H9 (cell line): ENCODE measurements around the gene CSMD2. TPM values are rescaled to one million over a fixed set of nuclear protein-coding genes. Genes with fewer than 3 reads are reported as not detected.

Experiments used
- DNase-seq: peaks from one replicate; pipeline ENCODE4 v3.0.0-alpha.2; 2017
- H2AFZ ChIP-seq: one replicate; pipeline ENCODE4 v1.6.1; 2013; ENCODE audit warnings: mild to moderate bottlenecking, low read length, control low read depth, moderate library complexity
- H2AK5ac ChIP-seq: 2 replicates; pipeline ENCODE4 v1.6.1; 2013; ENCODE audit warnings: low read length, control low read depth, mixed read lengths; ENCODE audit not compliant: insufficient read length
- H2BK120ac ChIP-seq: one replicate; pipeline ENCODE4 v1.6.1; 2013; ENCODE audit warnings: low read depth, mild to moderate bottlenecking, low read length, control low read depth, inconsistent platforms; ENCODE audit not compliant: poor library complexity, severe bottlenecking
- H2BK12ac ChIP-seq: 2 replicates; pipeline ENCODE4 v1.6.1; 2013; ENCODE audit warnings: low read length, control low read depth, mixed read lengths, low read depth; ENCODE audit not compliant: insufficient read length
- H2BK15ac ChIP-seq: 2 replicates; pipeline ENCODE4 v1.6.1; 2013; ENCODE audit warnings: low read depth, low read length, control low read depth
- H2BK20ac ChIP-seq: one replicate; pipeline ENCODE4 v1.6.1; 2013; ENCODE audit warnings: low read depth, mild to moderate bottlenecking, low read length, control low read depth, inconsistent platforms; ENCODE audit not compliant: poor library complexity, severe bottlenecking
- H2BK5ac ChIP-seq: 2 replicates; pipeline ENCODE4 v1.6.1; 2013; ENCODE audit warnings: low read length, control low read depth, mixed read lengths; ENCODE audit not compliant: insufficient read length
- H3K14ac ChIP-seq: 2 replicates; pipeline ENCODE4 v1.6.1; 2013; ENCODE audit warnings: low read length, control low read depth; ENCODE audit not compliant: insufficient read depth
- H3K18ac ChIP-seq: 2 replicates; pipeline ENCODE4 v1.6.1; 2013; ENCODE audit warnings: low read depth, mild to moderate bottlenecking, mixed read lengths, low read length, control low read depth; ENCODE audit not compliant: insufficient read length
- H3K23ac ChIP-seq: 2 replicates; pipeline ENCODE4 v1.6.1; 2013; ENCODE audit warnings: low read length, control low read depth, mixed read lengths, low read depth; ENCODE audit not compliant: insufficient read length
- H3K23me2 ChIP-seq: 2 replicates; pipeline ENCODE4 v1.6.1; 2013; ENCODE audit warnings: low read depth, mild to moderate bottlenecking, mixed read lengths, low read length, control low read depth; ENCODE audit not compliant: insufficient read length, poor library complexity, severe bottlenecking
- H3K27ac ChIP-seq: 2 replicates; pipeline ENCODE4 v1.5.1; 2013; ENCODE audit warnings: low read length, control low read depth, mixed read lengths, low read depth; ENCODE audit not compliant: insufficient read length
- H3K27me3 ChIP-seq: 2 replicates; pipeline ENCODE4 v1.6.1; 2013; ENCODE audit warnings: low read length, control low read depth, inconsistent platforms; ENCODE audit not compliant: insufficient read depth
- H3K4ac ChIP-seq: 2 replicates; pipeline ENCODE4 v1.6.1; 2013; ENCODE audit warnings: low read depth, mild to moderate bottlenecking, control low read depth, inconsistent platforms, low read length, moderate library complexity
- H3K4me1 ChIP-seq: 2 replicates; pipeline ENCODE4 v1.6.1; 2013; ENCODE audit warnings: low read length, control low read depth, inconsistent platforms; ENCODE audit not compliant: insufficient read depth
- H3K4me2 ChIP-seq: 2 replicates; pipeline ENCODE4 v1.6.1; 2013; ENCODE audit warnings: low read length, control low read depth, mixed read lengths; ENCODE audit not compliant: insufficient read length, insufficient read depth
- H3K56ac ChIP-seq: 2 replicates; pipeline ENCODE4 v1.6.1; 2013; ENCODE audit warnings: low read depth, mild to moderate bottlenecking, mixed read lengths, low read length, control low read depth; ENCODE audit not compliant: insufficient read length
- H3K79me1 ChIP-seq: 2 replicates; pipeline ENCODE4 v1.6.1; 2013; ENCODE audit warnings: low read depth, mild to moderate bottlenecking, moderate library complexity, low read length, control low read depth, inconsistent platforms; ENCODE audit not compliant: insufficient read depth, poor library complexity, severe bottlenecking
- H3K79me2 ChIP-seq: 2 replicates; pipeline ENCODE4 v1.6.1; 2013; ENCODE audit warnings: low read length, control low read depth, inconsistent platforms; ENCODE audit not compliant: insufficient read depth
- H3K9ac ChIP-seq: 2 replicates; pipeline ENCODE4 v1.6.1; 2013; ENCODE audit warnings: low read length, control low read depth, mixed read lengths; ENCODE audit not compliant: insufficient read length; ENCODE audit errors: extremely low read depth
- H3K9me3 ChIP-seq: one replicate; pipeline ENCODE4 v1.6.1; 2013; ENCODE audit warnings: low read depth, low read length, inconsistent platforms; ENCODE audit not compliant: control insufficient read depth
- H3T11ph ChIP-seq: one replicate; pipeline ENCODE4 v1.6.1; 2013; ENCODE audit warnings: mild to moderate bottlenecking, low read length, control low read depth, inconsistent platforms
- H4K20me1 ChIP-seq: one replicate; pipeline ENCODE4 v1.6.1; 2013; ENCODE audit not compliant: control insufficient read depth, insufficient read length, insufficient read depth
- H4K5ac ChIP-seq: 2 replicates; pipeline ENCODE4 v1.6.1; 2013; ENCODE audit warnings: low read depth, mild to moderate bottlenecking, mixed read lengths, low read length, control low read depth; ENCODE audit not compliant: insufficient read length
- H4K8ac ChIP-seq: replicated peaks from 2 replicates; pipeline ENCODE4 v1.6.1; 2013; ENCODE audit warnings: low read length, control low read depth, mixed read lengths, low read depth; ENCODE audit not compliant: insufficient read length
- H4K91ac ChIP-seq: 2 replicates; pipeline ENCODE4 v1.6.1; 2013; ENCODE audit warnings: low read depth, mild to moderate bottlenecking, moderate library complexity, mixed read lengths, low read length, control low read depth; ENCODE audit not compliant: insufficient read length
- H3K27ac Mint-ChIP-seq, 3 experiments: 2 replicates in 2 of 3; 3 replicates in 1 of 3; pipeline ENCODE4 v1.8.0; 2020 to 2021; ENCODE audit warnings: mixed read lengths in 3 of 3, mild to moderate bottlenecking in 1 of 3, moderate library complexity in 1 of 3
- H3K27me3 Mint-ChIP-seq: 2 replicates; pipeline ENCODE4 v1.8.0; 2021; ENCODE audit warnings: low read depth, mild to moderate bottlenecking, moderate library complexity, mixed read lengths
- H3K36me3 Mint-ChIP-seq, 3 experiments: 2 replicates in 2 of 3; 3 replicates in 1 of 3; pipeline ENCODE4 v1.8.0; 2020 to 2021; ENCODE audit warnings: low read depth in 3 of 3, mixed read lengths in 3 of 3; ENCODE audit not compliant: insufficient read depth in 1 of 3
- H3K4me1 Mint-ChIP-seq, 2 experiments: 2 replicates each; pipeline ENCODE4 v1.8.0; 2020; ENCODE audit warnings: mixed read lengths in 2 of 2
- H3K4me3 Mint-ChIP-seq, 2 experiments: 2 replicates in 1 of 2; 3 replicates in 1 of 2; pipeline ENCODE4 v1.8.0; 2020 to 2021; ENCODE audit warnings: mild to moderate bottlenecking in 2 of 2, mixed read lengths in 2 of 2, moderate library complexity in 1 of 2
- H3K9me3 Mint-ChIP-seq, 2 experiments: 2 replicates in 1 of 2; 3 replicates in 1 of 2; pipeline ENCODE4 v1.8.0; 2020; ENCODE audit warnings: mild to moderate bottlenecking in 2 of 2, mixed read lengths in 2 of 2, moderate library complexity in 1 of 2
- WGBS: extraction: QIAGEN DNeasy Blood & Tissue Kit; methylation state at CpG from one replicate; pipeline ENCODE4 v1.1.7; 2013; ENCODE audit warnings: missing lambda C conversion rate, low lambda C conversion rate, mixed read lengths; ENCODE audit not compliant: insufficient read length; ENCODE audit errors: extremely low coverage; 5-methylcytosine and 5-hydroxymethylcytosine counted together
- total RNA-seq: library from RNA; stranded (reverse); gene quantifications from 2 replicates; pipeline ENCODE4 v1.2.1, GENCODE V29; 2021
- TF ChIP-seq, protein P1 (sequence below): fragments of 200-600 bp; sonication (generic); conservative IDR thresholded peaks from 3 replicates; pipeline ENCODE4 v1.8.0; 2021; ENCODE audit warnings: antibody characterized with exemption, mild to moderate bottlenecking

The CSMD2 gene
- total RNA-seq, 1 experiment from 2014 or later, result 6.4 TPM

DNA sequence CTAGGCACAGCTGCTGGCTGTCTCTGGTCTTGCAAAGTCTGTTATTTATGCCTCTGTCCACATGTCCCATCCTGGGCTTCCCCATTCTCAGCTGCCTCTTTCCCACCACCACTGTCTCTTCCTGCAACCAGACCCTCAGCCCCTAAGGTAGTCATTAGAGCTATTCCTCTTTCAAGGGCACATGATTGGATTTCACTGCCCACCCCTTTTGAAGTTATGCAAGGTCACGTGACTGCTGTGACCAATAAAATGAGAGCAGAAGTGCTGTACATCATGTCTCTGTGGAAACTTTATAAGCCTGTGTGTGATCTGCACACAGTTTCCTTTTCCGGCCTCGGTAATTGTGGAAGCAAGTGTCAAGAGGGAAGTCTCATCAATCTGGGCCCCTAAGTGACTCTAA, 437.7 kb downstream of the CSMD2 start:
- no peak overlapping the region for H2BK20ac ChIP-seq
- no peak overlapping the region for H4K5ac ChIP-seq
- H3K27ac ChIP-seq, result no peak overlapping the region
- H4K91ac ChIP-seq, result no peak overlapping the region
- H3K23ac ChIP-seq, result no peak overlapping the region
- Mint-ChIP-seq H3K27me3 (peaks cover 1% of the 10 kb centered on the region; the same call in 1 of the 2 replicates), H3K36me3 (peaks cover 7 to 21% (median 17%) of the 10 kb centered on the region in 3 experiments; a peak in 6 of 7 replicates), H3K27ac (0 out of 7 replicates have a peak overlapping the region, but pooled peaks of 1 of the 3 experiments have one; percentile 12), H3K4me3 (no peak overlapping the region), H3K9me3 (no peaks in the 10 kb centered on the region), H3K4me1 (peaks cover 3% of the 10 kb centered on the region in 2 experiments; a peak in 2 of 4 replicates)
- H3K4ac ChIP-seq, result no peak overlapping the region
- no peak overlapping the region for H4K8ac ChIP-seq
- no peaks in the 10 kb centered on the region for H3K9me3 ChIP-seq
- no CpG with 5 or more reads among the region's 3 CpGs for WGBS
- no peaks in the 10 kb centered on the region for H3K79me2 ChIP-seq
- H2BK5ac ChIP-seq, result no peak overlapping the region
- DNase-seq, result peak; percentile 15
- no peaks in the 10 kb centered on the region for H3K4me1 ChIP-seq
- H3K23me2 ChIP-seq, result no peaks in the 10 kb centered on the region
- no peak overlapping the region for H3K14ac ChIP-seq
- no peaks in the 10 kb centered on the region for H3K27me3 ChIP-seq
- H2BK15ac ChIP-seq, result no peak overlapping the region
- H3T11ph ChIP-seq, result no peak overlapping the region
- H3K4me2 ChIP-seq, result no peak overlapping the region
- H2BK120ac ChIP-seq, result no peak overlapping the region
- no peaks in the 10 kb centered on the region for H4K20me1 ChIP-seq
- no peak overlapping the region for H2AFZ ChIP-seq
- H3K9ac ChIP-seq, result no peak overlapping the region
- no peak overlapping the region for H3K56ac ChIP-seq
- no peaks in the 10 kb centered on the region for H3K79me1 ChIP-seq
- H2BK12ac ChIP-seq, result no peak overlapping the region
- TF ChIP-seq, protein P1, sequence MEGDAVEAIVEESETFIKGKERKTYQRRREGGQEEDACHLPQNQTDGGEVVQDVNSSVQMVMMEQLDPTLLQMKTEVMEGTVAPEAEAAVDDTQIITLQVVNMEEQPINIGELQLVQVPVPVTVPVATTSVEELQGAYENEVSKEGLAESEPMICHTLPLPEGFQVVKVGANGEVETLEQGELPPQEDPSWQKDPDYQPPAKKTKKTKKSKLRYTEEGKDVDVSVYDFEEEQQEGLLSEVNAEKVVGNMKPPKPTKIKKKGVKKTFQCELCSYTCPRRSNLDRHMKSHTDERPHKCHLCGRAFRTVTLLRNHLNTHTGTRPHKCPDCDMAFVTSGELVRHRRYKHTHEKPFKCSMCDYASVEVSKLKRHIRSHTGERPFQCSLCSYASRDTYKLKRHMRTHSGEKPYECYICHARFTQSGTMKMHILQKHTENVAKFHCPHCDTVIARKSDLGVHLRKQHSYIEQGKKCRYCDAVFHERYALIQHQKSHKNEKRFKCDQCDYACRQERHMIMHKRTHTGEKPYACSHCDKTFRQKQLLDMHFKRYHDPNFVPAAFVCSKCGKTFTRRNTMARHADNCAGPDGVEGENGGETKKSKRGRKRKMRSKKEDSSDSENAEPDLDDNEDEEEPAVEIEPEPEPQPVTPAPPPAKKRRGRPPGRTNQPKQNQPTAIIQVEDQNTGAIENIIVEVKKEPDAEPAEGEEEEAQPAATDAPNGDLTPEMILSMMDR, result no peak
- H3K18ac ChIP-seq, result no peak overlapping the region
- H2AK5ac ChIP-seq, result no peak overlapping the region
